ENCODE measurements around the gene LRRC36. TPM values are rescaled to one million over a fixed set of nuclear protein-coding genes. Genes with fewer than 3 reads are reported as not detected.

Gene LRRC36
- total and polyA plus RNA-seq, 2 of the 8 experiments (the other 6 are each of a cell fraction or from before 2014, with no cell fraction given) = 0.15 TPM; not detected in 1

- Histone ChIP-seq H3K9me3 (ENCODE audit: insufficient read depth in 2 of 2, low read depth in 1 of 2, low read length in 1 of 2) (no peaks in the 10 kb centered on the region), H4K91ac (replicated peaks; ENCODE audit: insufficient read length, low read length) (no peak overlapping the region), H3K4ac (replicated peaks; ENCODE audit: insufficient read length, low read depth, low read length) (no peak overlapping the region), H3K18ac (ENCODE audit: extremely low read depth, low read length) (no peak overlapping the region), H2BK120ac (replicated peaks; ENCODE audit: low read depth, low read length) (no peak overlapping the region), H3K23ac (ENCODE audit: insufficient read length) (no peak overlapping the region), H3K27ac (ENCODE audit: low read depth, low read length) (no peak overlapping the region), H4K8ac (ENCODE audit: extremely low read depth, insufficient read depth, low read length) (no peak overlapping the region), H2BK5ac (ENCODE audit: low read depth, low read length) (no peak overlapping the region), H4K5ac (ENCODE audit: insufficient read length, low read depth, low read length) (no peak overlapping the region), H2BK12ac (ENCODE audit: low read depth, low read length) (no peak overlapping the region), H2AK5ac (ENCODE audit: low read depth, low read length) (no peak overlapping the region), H3K27me3 (replicated peaks in 1 of 4; ENCODE audit: control insufficient read depth in 3 of 4, extremely low read depth in 1 of 4, insufficient read depth in 3 of 4, low read length in 3 of 4) (peaks cover 20 to 40% (median 36%) of the 10 kb centered on the region in 4 experiments), H3K23me2 (ENCODE audit: low read depth, low read length) (peaks cover 2% of the 10 kb centered on the region; the same call in 1 of the 2 replicates), H2AFZ (ENCODE audit: low read length) (no peak overlapping the region), H3K4me2 (ENCODE audit: insufficient read depth in 1 of 2, low read depth in 2 of 2, low read length in 2 of 2) (no peak overlapping the region), H3K79me1 (ENCODE audit: low read depth, low read length) (no peaks in the 10 kb centered on the region), H3K14ac (ENCODE audit: insufficient read length) (no peak overlapping the region), H3K56ac (replicated peaks; ENCODE audit: insufficient read length, low read depth, low read length) (no peak overlapping the region), H3K36me3 (ENCODE audit: control insufficient read depth in 2 of 4, insufficient read depth in 4 of 4, low read length in 3 of 4) (no peaks in the 10 kb centered on the region), H2BK20ac (ENCODE audit: low read length) (no peak overlapping the region), H3K9ac (replicated peaks in 1 of 4; ENCODE audit: extremely low read depth in 1 of 4, low read depth in 3 of 4, low read length in 3 of 4) (no peak overlapping the region), H2BK15ac (ENCODE audit: low read length) (no peak overlapping the region), H3K4me1 (replicated peaks in 1 of 4; ENCODE audit: control insufficient read depth in 3 of 4, insufficient read depth in 4 of 4, low read length in 3 of 4) (peaks cover 0 to 35% (median 23%) of the 10 kb centered on the region in 4 experiments; a peak in 6 of 7 replicates), H3K4me3 (ENCODE audit: extremely low read depth in 1 of 4, insufficient read depth in 2 of 4, low read depth in 3 of 4, low read length in 4 of 4) (no peak overlapping the region), H3K79me2 (ENCODE audit: control insufficient read depth in 1 of 2, insufficient read depth in 2 of 2, low read length in 2 of 2) (no peaks in the 10 kb centered on the region), H4K20me1 (replicated peaks in 1 of 2; ENCODE audit: control insufficient read depth in 1 of 2, insufficient read depth in 2 of 2, low read length in 2 of 2) (peaks cover 2 to 6% of the 10 kb centered on the region in 2 experiments)
- FAIRE-seq (no peak), DNase-seq (ENCODE audit: low read depth in 1 of 2, low spot score in 2 of 2) (no peak)
- ChIA-PET CTCF (ENCODE audit: partially characterized antibody) (interaction anchor here (0.8 to 32.4 kb wide), 14 partner anchors 10 to 116 kb away, joined by 3 to 476 read pairs (median 7); partner anchors contain the start of genes KCTD19, LRRC36 and ZDHHC1), POLR2A (ENCODE audit: partially characterized antibody) (interaction anchor here (1.0 to 2.3 kb wide), 3 partner anchors 9 to 20 kb away, joined by 3 to 5 read pairs (median 3); no protein-coding TSS in a partner anchor)
- no peak for TF ChIP-seq KDM4A (IDR thresholded peaks at IDR 0.05; ENCODE audit: low read depth, low read length, severe bottlenecking)
- TF ChIP-seq RAD21 (IDR thresholded peaks at IDR 0.05 in 1 of 2, conservative IDR thresholded peaks at IDR 0.05 in 1 of 2; ENCODE audit: low read depth in 2 of 2, low read length in 2 of 2) = peak in 1 of 2 experiments; percentile 7; a peak in 1 of 4 replicates
- TF ChIP-seq SRF (IDR thresholded peaks at IDR 0.05; ENCODE audit: low read depth, low read length) = no peak
- 88% methylated on average over 19 of the region's 22 CpGs; no CpG with 5 or more reads in 1 of the 2 experiments for WGBS, 2 experiments (ENCODE audit: extremely low coverage in 1 of 2, insufficient coverage in 1 of 2, insufficient read length in 1 of 2, insufficient replicate concordance in 2 of 2, low coverage in 1 of 2, low lambda C conversion rate in 2 of 2, missing lambda C conversion rate in 1 of 2)
Observed at GRCh38 chr16:67397812-67398545, 71.4 kb downstream of the LRRC36 start.
